Neural cell (in vitro differentiated cells): Measurements from ENCODE around the gene SLC7A6. TPM values are rescaled to one million over a fixed set of nuclear protein-coding genes. Genes with fewer than 3 reads are reported as not detected.

Experiments
- H2AFZ ChIP-seq: fragments of 200-600, 300-800 bp; sonication (generic), shearing (Covaris generic); 2 replicates; pipeline ENCODE4 v1.6.0; 2014; ENCODE audit warnings: low read depth, mild to moderate bottlenecking, antibody characterized with exemption, low read length, moderate library complexity
- H3F3A ChIP-seq: fragments of 200-600 bp; shearing (Covaris generic); 2 replicates; pipeline ENCODE4 v1.6.1; 2016; ENCODE audit warnings: mild to moderate bottlenecking, moderate library complexity, mixed read lengths, antibody characterized with exemption, low read length; ENCODE audit not compliant: insufficient read depth, poor library complexity, severe bottlenecking
- H3K27ac ChIP-seq: fragments of 200-600, 300-800 bp; sonication (generic), shearing (Covaris generic); 2 replicates; pipeline ENCODE4 v1.5.1; 2014; ENCODE audit warnings: mild to moderate bottlenecking, low read length, moderate library complexity
- H3K27me3 ChIP-seq: fragments of 300-800, 200-600 bp; sonication (generic), shearing (Covaris generic); 2 replicates; pipeline ENCODE4 v1.6.0; 2014; ENCODE audit warnings: mild to moderate bottlenecking, low read depth, low read length, moderate library complexity; ENCODE audit not compliant: insufficient read depth
- H3K36me3 ChIP-seq: fragments of 300-800, 200-600 bp; sonication (generic), shearing (Covaris generic); 2 replicates; pipeline ENCODE4 v1.5.1; 2014; ENCODE audit warnings: mild to moderate bottlenecking, antibody characterized with exemption, low read length, moderate library complexity; ENCODE audit not compliant: insufficient read depth
- H3K4me2 ChIP-seq: fragments of 300-800, 200-600 bp; sonication (generic), shearing (Covaris generic); 2 replicates; pipeline ENCODE4 v1.6.0; 2014; ENCODE audit warnings: mild to moderate bottlenecking, low read length
- H3K4me3 ChIP-seq: fragments of 300-800, 200-600 bp; sonication (generic), shearing (Covaris generic); 2 replicates; pipeline ENCODE4 v1.5.1; 2014; ENCODE audit warnings: mild to moderate bottlenecking, low read length, moderate library complexity
- H3K79me2 ChIP-seq: fragments of 200-600 bp; shearing (Covaris generic); replicated peaks from 2 replicates; pipeline ENCODE4 v1.6.0; 2014; ENCODE audit warnings: mild to moderate bottlenecking, low read length, moderate library complexity; ENCODE audit not compliant: insufficient read depth
- H3K9ac ChIP-seq: fragments of 300-800, 200-600 bp; sonication (generic), shearing (Covaris generic); 2 replicates; pipeline ENCODE4 v1.6.1; 2016; ENCODE audit warnings: mild to moderate bottlenecking, low read length, mixed read lengths
- H3K9me2 ChIP-seq: fragments of 200-600 bp; shearing (Covaris generic); 2 replicates; pipeline ENCODE4 v1.6.1; 2016; ENCODE audit warnings: mild to moderate bottlenecking, low read length, mixed read lengths; ENCODE audit not compliant: insufficient read depth
- H3K9me3 ChIP-seq: fragments of 200-600, 300-800 bp; sonication (generic), shearing (Covaris generic); 2 replicates; pipeline ENCODE4 v1.6.1; 2016; ENCODE audit warnings: mild to moderate bottlenecking, mixed run types, low read length, moderate library complexity, mixed read lengths
- H4K20me1 ChIP-seq: fragments of 200-600 bp; shearing (Covaris generic); 2 replicates; pipeline ENCODE4 v1.6.1; 2016; ENCODE audit warnings: mild to moderate bottlenecking, mixed run types; ENCODE audit not compliant: insufficient read depth
- EP300 ChIP-seq: fragments of 450-650 bp; conservative IDR thresholded peaks from 2 replicates; pipeline ENCODE4 v1.6.1; 2014; ENCODE audit warnings: antibody characterized with exemption, mild to moderate bottlenecking, moderate library complexity; ENCODE audit not compliant: poor library complexity, severe bottlenecking
- EZH2 ChIP-seq: fragments of 200-600, 300-800 bp; shearing (Covaris generic), sonication (generic); IDR thresholded peaks from 2 replicates; pipeline ENCODE4 v1.6.1; 2014; ENCODE audit warnings: antibody characterized with exemption, low read length, borderline replicate concordance, mild to moderate bottlenecking; ENCODE audit not compliant: insufficient read depth, poor library complexity, severe bottlenecking
- MXI1 ChIP-seq: fragments of 450-650 bp; conservative IDR thresholded peaks from 2 replicates; pipeline ENCODE4 v1.6.1; 2014; ENCODE audit warnings: antibody characterized with exemption, mild to moderate bottlenecking; ENCODE audit not compliant: poor library complexity, severe bottlenecking
- POLR2AphosphoS5 ChIP-seq: IDR thresholded peaks from 2 replicates; pipeline ENCODE4 v1.6.1; 2012
- RAD21 ChIP-seq: fragments of 450-650 bp; conservative IDR thresholded peaks from 2 replicates; pipeline ENCODE4 v1.6.1; 2014; ENCODE audit warnings: antibody characterized with exemption, mild to moderate bottlenecking, moderate library complexity
- SMC3 ChIP-seq: fragments of 450-650 bp; conservative IDR thresholded peaks from 2 replicates; pipeline ENCODE4 v1.6.1; 2014; ENCODE audit warnings: antibody characterized with exemption, mild to moderate bottlenecking, moderate library complexity; ENCODE audit not compliant: poor library complexity
- TAF1 ChIP-seq: IDR thresholded peaks from 2 replicates; pipeline ENCODE4 v1.6.1; 2012; ENCODE audit warnings: low read depth
- polyA plus RNA-seq: library from polyadenylated mRNA; depleted of rRNA; stranded (reverse); fragments of >200 nt; gene quantifications from 2 replicates; pipeline ENCODE4 v1.2.3, GENCODE V29; 2014
- TF ChIP-seq, protein P1 (sequence below): fragments of 450-650 bp; IDR thresholded peaks from 2 replicates; pipeline ENCODE4 v1.5.1; 2014; ENCODE audit warnings: antibody characterized with exemption, mild to moderate bottlenecking, moderate library complexity; ENCODE audit not compliant: poor library complexity, severe bottlenecking
- TF ChIP-seq, protein P2 (sequence below): IDR thresholded peaks from 2 replicates; pipeline ENCODE4 v1.6.1; 2012; ENCODE audit warnings: borderline replicate concordance

SLC7A6 gene
- polyA plus RNA-seq, 1 donor from 2014 or later = 39.3 TPM

DNA sequence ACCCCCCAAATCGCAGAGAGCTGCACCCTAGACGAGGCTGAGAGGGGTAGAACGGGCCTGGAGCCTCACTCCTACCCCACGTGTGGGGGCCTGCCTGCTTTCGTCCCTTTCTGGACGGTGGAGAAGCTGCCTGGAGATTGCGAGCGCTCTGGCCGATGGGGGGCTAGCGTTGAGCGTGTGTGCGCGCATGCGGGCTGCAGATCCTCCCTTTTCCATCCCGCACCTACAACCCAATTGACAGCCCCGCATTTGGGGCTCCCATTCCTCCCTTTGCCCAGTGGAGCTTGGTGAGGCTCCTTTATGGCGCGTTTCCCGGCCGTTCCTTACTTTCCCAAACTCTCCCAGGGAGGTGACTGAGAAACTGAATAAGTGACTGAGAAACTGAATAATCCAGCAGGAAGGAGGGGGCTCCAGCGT is 27.5 kb upstream of the SLC7A6 start:
- Histone ChIP-seq H3F3A (no peaks in the 10 kb centered on the region), H4K20me1 (no peaks in the 10 kb centered on the region), H3K79me2 (no peaks in the 10 kb centered on the region), H3K36me3 (no peaks in the 10 kb centered on the region), H3K27ac (no peak overlapping the region), H2AFZ (no peak overlapping the region), H3K9ac (peak overlapping the region; percentile 36), H3K27me3 (peaks cover 49% of the 10 kb centered on the region), H3K4me3 (peak overlapping the region; percentile 75), H3K4me2 (peak overlapping the region; percentile 35), H3K9me3 (no peaks in the 10 kb centered on the region), H3K9me2 (no peaks in the 10 kb centered on the region)
- TF ChIP-seq POLR2AphosphoS5 (no peak), EZH2 (no peak), MXI1 (no peak), SMC3 (no peak), EP300 (no peak), RAD21 (no peak), TAF1 (no peak)
- TF ChIP-seq, protein P1, sequence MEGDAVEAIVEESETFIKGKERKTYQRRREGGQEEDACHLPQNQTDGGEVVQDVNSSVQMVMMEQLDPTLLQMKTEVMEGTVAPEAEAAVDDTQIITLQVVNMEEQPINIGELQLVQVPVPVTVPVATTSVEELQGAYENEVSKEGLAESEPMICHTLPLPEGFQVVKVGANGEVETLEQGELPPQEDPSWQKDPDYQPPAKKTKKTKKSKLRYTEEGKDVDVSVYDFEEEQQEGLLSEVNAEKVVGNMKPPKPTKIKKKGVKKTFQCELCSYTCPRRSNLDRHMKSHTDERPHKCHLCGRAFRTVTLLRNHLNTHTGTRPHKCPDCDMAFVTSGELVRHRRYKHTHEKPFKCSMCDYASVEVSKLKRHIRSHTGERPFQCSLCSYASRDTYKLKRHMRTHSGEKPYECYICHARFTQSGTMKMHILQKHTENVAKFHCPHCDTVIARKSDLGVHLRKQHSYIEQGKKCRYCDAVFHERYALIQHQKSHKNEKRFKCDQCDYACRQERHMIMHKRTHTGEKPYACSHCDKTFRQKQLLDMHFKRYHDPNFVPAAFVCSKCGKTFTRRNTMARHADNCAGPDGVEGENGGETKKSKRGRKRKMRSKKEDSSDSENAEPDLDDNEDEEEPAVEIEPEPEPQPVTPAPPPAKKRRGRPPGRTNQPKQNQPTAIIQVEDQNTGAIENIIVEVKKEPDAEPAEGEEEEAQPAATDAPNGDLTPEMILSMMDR = no peak
- TF ChIP-seq, protein P2, sequence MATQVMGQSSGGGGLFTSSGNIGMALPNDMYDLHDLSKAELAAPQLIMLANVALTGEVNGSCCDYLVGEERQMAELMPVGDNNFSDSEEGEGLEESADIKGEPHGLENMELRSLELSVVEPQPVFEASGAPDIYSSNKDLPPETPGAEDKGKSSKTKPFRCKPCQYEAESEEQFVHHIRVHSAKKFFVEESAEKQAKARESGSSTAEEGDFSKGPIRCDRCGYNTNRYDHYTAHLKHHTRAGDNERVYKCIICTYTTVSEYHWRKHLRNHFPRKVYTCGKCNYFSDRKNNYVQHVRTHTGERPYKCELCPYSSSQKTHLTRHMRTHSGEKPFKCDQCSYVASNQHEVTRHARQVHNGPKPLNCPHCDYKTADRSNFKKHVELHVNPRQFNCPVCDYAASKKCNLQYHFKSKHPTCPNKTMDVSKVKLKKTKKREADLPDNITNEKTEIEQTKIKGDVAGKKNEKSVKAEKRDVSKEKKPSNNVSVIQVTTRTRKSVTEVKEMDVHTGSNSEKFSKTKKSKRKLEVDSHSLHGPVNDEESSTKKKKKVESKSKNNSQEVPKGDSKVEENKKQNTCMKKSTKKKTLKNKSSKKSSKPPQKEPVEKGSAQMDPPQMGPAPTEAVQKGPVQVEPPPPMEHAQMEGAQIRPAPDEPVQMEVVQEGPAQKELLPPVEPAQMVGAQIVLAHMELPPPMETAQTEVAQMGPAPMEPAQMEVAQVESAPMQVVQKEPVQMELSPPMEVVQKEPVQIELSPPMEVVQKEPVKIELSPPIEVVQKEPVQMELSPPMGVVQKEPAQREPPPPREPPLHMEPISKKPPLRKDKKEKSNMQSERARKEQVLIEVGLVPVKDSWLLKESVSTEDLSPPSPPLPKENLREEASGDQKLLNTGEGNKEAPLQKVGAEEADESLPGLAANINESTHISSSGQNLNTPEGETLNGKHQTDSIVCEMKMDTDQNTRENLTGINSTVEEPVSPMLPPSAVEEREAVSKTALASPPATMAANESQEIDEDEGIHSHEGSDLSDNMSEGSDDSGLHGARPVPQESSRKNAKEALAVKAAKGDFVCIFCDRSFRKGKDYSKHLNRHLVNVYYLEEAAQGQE = no peak

DNA sequence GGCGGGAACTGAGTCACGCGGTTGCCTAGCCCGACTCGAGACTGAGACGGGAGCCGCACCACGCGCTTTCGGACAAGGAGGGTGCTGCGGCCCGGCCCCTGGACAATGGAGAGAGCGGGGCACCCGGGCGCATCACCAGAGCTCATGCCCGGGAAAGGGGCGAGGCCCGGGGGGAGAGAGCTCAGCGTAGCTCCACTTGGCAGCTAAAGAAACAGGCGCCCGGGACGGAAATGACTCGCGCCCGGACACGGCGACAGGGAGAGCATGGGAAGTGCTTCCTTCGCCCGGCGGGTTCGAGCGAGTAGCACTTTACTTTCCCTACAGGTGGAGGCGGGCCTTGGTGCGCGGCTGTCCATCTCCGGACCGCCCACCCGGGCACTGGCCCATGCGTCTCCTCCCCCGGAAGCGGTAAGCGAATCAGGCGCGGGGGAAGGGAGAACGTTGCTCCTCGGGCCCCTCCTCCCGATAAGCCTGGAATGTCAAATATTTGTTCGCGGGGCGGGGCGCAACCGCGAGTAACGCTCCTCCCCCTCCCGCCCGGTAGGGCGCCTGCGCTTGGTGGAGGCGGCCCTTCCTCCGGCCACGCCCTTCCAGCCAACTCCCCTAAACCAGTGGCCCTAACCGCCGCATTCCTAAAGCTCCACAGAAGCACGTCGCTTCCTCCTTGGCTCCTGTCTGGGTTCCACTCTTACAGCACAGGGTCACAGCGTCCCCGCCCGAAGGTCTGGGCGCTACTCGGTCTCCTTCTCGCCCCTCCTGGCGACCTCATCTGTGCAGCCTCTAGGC is 26.9 kb upstream of the SLC7A6 start:
- H2AFZ ChIP-seq = peak overlapping the region; percentile 45
- H3K4me2 ChIP-seq = peak overlapping the region; percentile 35
- H3K9me2 ChIP-seq = no peaks in the 10 kb centered on the region
- peak overlapping the region; percentile 75 for H3K4me3 ChIP-seq
- no peaks in the 10 kb centered on the region for H3K9me3 ChIP-seq
- no peaks in the 10 kb centered on the region for H4K20me1 ChIP-seq
- H3F3A ChIP-seq = no peaks in the 10 kb centered on the region
- H3K79me2 ChIP-seq = no peaks in the 10 kb centered on the region
- no peak overlapping the region for H3K27ac ChIP-seq
- H3K9ac ChIP-seq = peak overlapping the region; percentile 36
- peaks cover 49% of the 10 kb centered on the region for H3K27me3 ChIP-seq
- TF ChIP-seq, protein P1 = no peak
- TF ChIP-seq POLR2AphosphoS5 (peak; percentile 41), SMC3 (no peak), EP300 (no peak)
- no peaks in the 10 kb centered on the region for H3K36me3 ChIP-seq
